ENCODE data around the gene SLC1A3. TPM values are rescaled to one million over a fixed set of nuclear protein-coding genes. Genes with fewer than 3 reads are reported as not detected.

SLC1A3 gene
- total RNA-seq, 1 experiment from 2014 or later: 18.6 TPM

- Histone ChIP-seq H4K20me1 (ENCODE audit: control insufficient read depth, insufficient read depth, insufficient read length) (no peaks in the 10 kb centered on the region), H3K23me2 (ENCODE audit: insufficient read length, low read depth, low read length, poor library complexity, severe bottlenecking) (no peaks in the 10 kb centered on the region), H3K18ac (ENCODE audit: insufficient read length, low read depth, low read length) (no peak overlapping the region), H3K4ac (ENCODE audit: low read depth, low read length) (no peak overlapping the region), H3K9me3 (ENCODE audit: control insufficient read depth, low read depth, low read length) (no peaks in the 10 kb centered on the region), H2BK5ac (ENCODE audit: insufficient read length, low read length) (no peak overlapping the region), H3K4me2 (ENCODE audit: insufficient read depth, insufficient read length, low read length) (no peak overlapping the region), H3K27me3 (ENCODE audit: insufficient read depth, low read length) (no peaks in the 10 kb centered on the region), H4K8ac (replicated peaks; ENCODE audit: insufficient read length, low read depth, low read length) (no peak overlapping the region), H2BK15ac (ENCODE audit: low read depth, low read length) (no peak overlapping the region), H3K9ac (ENCODE audit: extremely low read depth, insufficient read length, low read length) (no peak overlapping the region), H3K4me1 (ENCODE audit: insufficient read depth, low read length) (peaks cover 5% of the 10 kb centered on the region; the same call in 1 of the 2 replicates), H3K14ac (ENCODE audit: insufficient read depth, low read length) (no peak overlapping the region), H3K79me1 (ENCODE audit: insufficient read depth, low read depth, low read length, poor library complexity, severe bottlenecking) (no peaks in the 10 kb centered on the region), H2AK5ac (ENCODE audit: insufficient read length, low read length) (no peak overlapping the region), H3T11ph (ENCODE audit: low read length) (no peak overlapping the region), H2BK12ac (ENCODE audit: insufficient read length, low read depth, low read length) (no peak overlapping the region), H3K56ac (ENCODE audit: insufficient read length, low read depth, low read length) (no peak overlapping the region), H2BK120ac (ENCODE audit: low read depth, low read length, poor library complexity, severe bottlenecking) (no peak overlapping the region), H2BK20ac (ENCODE audit: low read depth, low read length, poor library complexity, severe bottlenecking) (no peak overlapping the region), H3K79me2 (ENCODE audit: insufficient read depth, low read length) (no peaks in the 10 kb centered on the region), H2AFZ (ENCODE audit: low read length) (no peak overlapping the region), H3K23ac (ENCODE audit: insufficient read length, low read depth, low read length) (no peak overlapping the region), H4K91ac (ENCODE audit: insufficient read length, low read depth, low read length) (no peak overlapping the region), H3K27ac (ENCODE audit: insufficient read length, low read depth, low read length) (no peak overlapping the region), H4K5ac (ENCODE audit: insufficient read length, low read depth, low read length) (no peak overlapping the region)
- Mint-ChIP-seq H3K27ac (peak overlapping the region in 2 of 3 experiments; percentile 8 to 13; a peak in 2 of 7 replicates), H3K4me3 (no peak overlapping the region), H3K9me3 (no peaks in the 10 kb centered on the region), H3K4me1 (peaks cover 14 to 21% of the 10 kb centered on the region in 2 experiments), H3K27me3 (ENCODE audit: low read depth) (no peaks in the 10 kb centered on the region), H3K36me3 (ENCODE audit: insufficient read depth in 1 of 3, low read depth in 3 of 3) (peaks cover 0 to 2% (median 0%) of the 10 kb centered on the region in 3 experiments; a peak in 1 of 7 replicates)
- DNase-seq: no peak
- WGBS (ENCODE audit: extremely low coverage, insufficient read length, low lambda C conversion rate): 100% methylated on average over 1 of the region's 5 CpGs
- TF ChIP-seq CTCF (conservative IDR thresholded peaks at IDR 0.05): no peak
Observed at GRCh38 chr5:36660397-36661049, 54.1 kb downstream of the SLC1A3 start.

Measured in H9 (cell line).